Caco-2 (cell line): ENCODE results near the gene SPDYE4. TPM values are rescaled to one million over a fixed set of nuclear protein-coding genes. Genes with fewer than 3 reads are reported as not detected.

Experiments
- BruUV-seq: library from RNA; stranded (reverse); fragments of 400-500 nt; replicated peaks from 2 replicates; lab custom pipeline; 2021; lab: Mats Ljungman, UMichigan
- CTCF ChIA-PET: fragments of 300-600 bp; sonication (Branson Sonifier 250); formaldehyde crosslinking; loops from one replicate; lab custom pipeline; 2022; ENCODE audit warnings: antibody characterized with exemption; lab: Charles Lee
- POLR2A ChIA-PET: fragments of 300-600 bp; sonication (Branson Sonifier 250); formaldehyde crosslinking; loops from one replicate; lab custom pipeline; 2022; ENCODE audit warnings: antibody characterized with exemption; lab: Charles Lee
- DNase-seq, 2 experiments: peaks; one replicate each; pipeline versions ENCODE4 v3.0.0 to v3.0.0-alpha.2; 2020 to 2022
- H3K27me3 ChIP-seq: replicated peaks from 2 replicates; pipeline ENCODE4 v1.6.0; 2011; ENCODE audit warnings: low read length; ENCODE audit not compliant: control insufficient read depth, insufficient read depth
- H3K36me3 ChIP-seq: 2 replicates; pipeline ENCODE4 v1.5.1; 2011; ENCODE audit warnings: low read length; ENCODE audit not compliant: control insufficient read depth, insufficient read depth
- H3K4me1 ChIP-seq: fragments of 250-450 bp; sonication (Bioruptor Pico); 2 replicates; pipeline ENCODE4 v1.5.1; 2020; ENCODE audit warnings: mild to moderate bottlenecking
- H3K4me3 ChIP-seq: 2 replicates; pipeline ENCODE4 v1.5.1; 2011; ENCODE audit warnings: low read depth, mild to moderate bottlenecking, control low read depth, low read length
- H3K9me3 ChIP-seq: fragments of 250-450 bp; sonication (Bioruptor Pico); 2 replicates; pipeline ENCODE4 v1.5.1; 2020; ENCODE audit warnings: mild to moderate bottlenecking, moderate library complexity
- H3K27ac Mint-ChIP-seq: one replicate; pipeline ENCODE4 v1.8.0; 2022; ENCODE audit warnings: mixed read lengths; ENCODE audit not compliant: unreplicated experiment
- H3K27me3 Mint-ChIP-seq: one replicate; pipeline ENCODE4 v1.8.0; 2022; ENCODE audit warnings: mixed read lengths; ENCODE audit not compliant: insufficient read depth, unreplicated experiment
- H3K36me3 Mint-ChIP-seq: one replicate; pipeline ENCODE4 v1.8.0; 2022; ENCODE audit warnings: mild to moderate bottlenecking, mixed read lengths; ENCODE audit not compliant: insufficient read depth, unreplicated experiment
- H3K4me1 Mint-ChIP-seq: one replicate; pipeline ENCODE4 v1.8.0; 2022; ENCODE audit warnings: low read depth, mixed read lengths; ENCODE audit not compliant: unreplicated experiment
- H3K4me3 Mint-ChIP-seq: one replicate; pipeline ENCODE4 v1.8.0; 2022; ENCODE audit warnings: mild to moderate bottlenecking, moderate library complexity, mixed read lengths; ENCODE audit not compliant: unreplicated experiment
- H3K9me3 Mint-ChIP-seq: one replicate; pipeline ENCODE4 v1.8.0; 2022; ENCODE audit warnings: mixed read lengths; ENCODE audit not compliant: unreplicated experiment
- intact Hi-C: fragments of 100-400 bp; cut with micrococcal nuclease; formaldehyde crosslinking; loops from one replicate; pipeline ENCODE4 v1.10.0; 2022; ENCODE audit not compliant: unreplicated experiment
- total RNA-seq: library from RNA; stranded (reverse); gene quantifications from 2 replicates; pipeline ENCODE4 v1.2.3, GENCODE V29; 2022
- TF ChIP-seq, protein P1 (sequence below), 2 experiments: fragments of 200-600 bp in 1 of 2; IDR thresholded peaks; 1 replicate in 1 of 2; 2 replicates in 1 of 2; pipeline versions ENCODE4 v1.5.1 to v1.8.0; 2011 to 2022; ENCODE audit warnings: antibody characterized with exemption in 1 of 2, control low read depth in 1 of 2, inconsistent platforms in 1 of 2, low read depth in 1 of 2, low read length in 1 of 2, mild to moderate bottlenecking in 1 of 2, moderate library complexity in 1 of 2; ENCODE audit not compliant: insufficient read depth in 1 of 2, severe bottlenecking in 1 of 2, unreplicated experiment in 1 of 2

SPDYE4 gene
- total RNA-seq, 1 experiment from 2014 or later, result not detected

DNA sequence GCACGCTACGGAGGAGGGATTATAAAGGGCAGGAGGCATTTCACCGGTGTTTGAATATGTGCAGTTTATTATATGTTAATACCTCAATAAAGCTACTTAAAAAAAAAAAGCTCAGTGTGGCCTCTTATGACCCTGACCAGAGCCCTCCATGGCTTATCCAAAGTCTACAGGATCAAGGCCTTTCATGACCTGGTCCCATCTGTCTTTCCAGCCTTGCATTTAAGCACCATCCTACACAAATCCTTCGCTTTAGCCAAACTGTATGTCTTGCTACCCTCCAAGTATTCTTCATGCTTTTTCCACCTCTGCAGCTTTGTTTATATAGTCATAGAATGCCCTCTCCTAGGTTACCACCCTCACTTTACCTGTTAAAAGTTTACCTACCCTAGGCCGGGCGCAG is 34.3 kb upstream of the SPDYE4 start:
- no peaks in the 10 kb centered on the region for H3K9me3 Mint-ChIP-seq
- DNase-seq, result no peak
- H3K27me3 ChIP-seq, result no peaks in the 10 kb centered on the region
- H3K4me1 ChIP-seq, result peaks cover 7% of the 10 kb centered on the region; the same call in 1 of the 2 replicates
- TF ChIP-seq, protein P1, sequence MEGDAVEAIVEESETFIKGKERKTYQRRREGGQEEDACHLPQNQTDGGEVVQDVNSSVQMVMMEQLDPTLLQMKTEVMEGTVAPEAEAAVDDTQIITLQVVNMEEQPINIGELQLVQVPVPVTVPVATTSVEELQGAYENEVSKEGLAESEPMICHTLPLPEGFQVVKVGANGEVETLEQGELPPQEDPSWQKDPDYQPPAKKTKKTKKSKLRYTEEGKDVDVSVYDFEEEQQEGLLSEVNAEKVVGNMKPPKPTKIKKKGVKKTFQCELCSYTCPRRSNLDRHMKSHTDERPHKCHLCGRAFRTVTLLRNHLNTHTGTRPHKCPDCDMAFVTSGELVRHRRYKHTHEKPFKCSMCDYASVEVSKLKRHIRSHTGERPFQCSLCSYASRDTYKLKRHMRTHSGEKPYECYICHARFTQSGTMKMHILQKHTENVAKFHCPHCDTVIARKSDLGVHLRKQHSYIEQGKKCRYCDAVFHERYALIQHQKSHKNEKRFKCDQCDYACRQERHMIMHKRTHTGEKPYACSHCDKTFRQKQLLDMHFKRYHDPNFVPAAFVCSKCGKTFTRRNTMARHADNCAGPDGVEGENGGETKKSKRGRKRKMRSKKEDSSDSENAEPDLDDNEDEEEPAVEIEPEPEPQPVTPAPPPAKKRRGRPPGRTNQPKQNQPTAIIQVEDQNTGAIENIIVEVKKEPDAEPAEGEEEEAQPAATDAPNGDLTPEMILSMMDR (IDR thresholded peaks at IDR 0.05; ENCODE audit: insufficient read depth in 1 of 2, low read depth in 1 of 2, low read length in 1 of 2, severe bottlenecking in 1 of 2, unreplicated experiment in 1 of 2), result no peak
- H3K27me3 Mint-ChIP-seq, result peaks cover 8% of the 10 kb centered on the region
- BruUV-seq, result no TSS peak
- H3K9me3 ChIP-seq, result no peaks in the 10 kb centered on the region
- intact Hi-C loops, result no loop called here
- no peak overlapping the region for H3K4me3 ChIP-seq
- ChIA-PET CTCF (no interaction called here), POLR2A (no interaction called here)
- H3K27ac Mint-ChIP-seq, result no peak overlapping the region
- H3K36me3 ChIP-seq, result no peaks in the 10 kb centered on the region
- H3K36me3 Mint-ChIP-seq, result no peaks in the 10 kb centered on the region
- peaks cover 23% of the 10 kb centered on the region for H3K4me1 Mint-ChIP-seq
- no peak overlapping the region for H3K4me3 Mint-ChIP-seq

DNA sequence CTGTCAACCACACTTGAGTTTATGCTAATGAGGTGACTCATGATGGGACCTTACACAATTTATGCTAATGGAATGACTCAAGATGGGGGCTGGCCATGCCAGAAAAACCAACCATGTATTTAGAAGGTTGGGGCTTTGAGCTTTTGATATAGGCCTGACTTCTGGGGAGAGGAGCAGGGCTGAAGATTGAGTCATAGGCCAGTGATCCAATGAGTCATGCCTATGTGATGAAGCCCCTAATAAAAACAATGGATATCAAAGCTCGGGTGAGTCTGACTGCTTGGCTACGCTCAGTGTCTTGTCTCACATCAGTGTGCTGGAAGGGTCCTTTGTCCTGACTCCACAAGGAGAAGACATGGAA is 33.5 kb upstream of the SPDYE4 start:
- Mint-ChIP-seq H3K27ac (no peak overlapping the region), H3K36me3 (no peaks in the 10 kb centered on the region), H3K4me1 (peaks cover 23% of the 10 kb centered on the region), H3K9me3 (no peaks in the 10 kb centered on the region), H3K27me3 (peaks cover 8% of the 10 kb centered on the region), H3K4me3 (no peak overlapping the region)
- TF ChIP-seq, protein P1 (IDR thresholded peaks at IDR 0.05; ENCODE audit: insufficient read depth in 1 of 2, low read depth in 1 of 2, low read length in 1 of 2, severe bottlenecking in 1 of 2, unreplicated experiment in 1 of 2), result no peak
- intact Hi-C loops, result no loop called here
- no peaks in the 10 kb centered on the region for H3K27me3 ChIP-seq
- no TSS peak for BruUV-seq
- POLR2A ChIA-PET, result no interaction called here
- H3K36me3 ChIP-seq, result no peaks in the 10 kb centered on the region
- CTCF ChIA-PET, result no interaction called here
- peaks cover 7% of the 10 kb centered on the region; the same call in 1 of the 2 replicates for H3K4me1 ChIP-seq
- H3K9me3 ChIP-seq, result no peaks in the 10 kb centered on the region
- H3K4me3 ChIP-seq, result no peak overlapping the region
- no peak for DNase-seq

DNA sequence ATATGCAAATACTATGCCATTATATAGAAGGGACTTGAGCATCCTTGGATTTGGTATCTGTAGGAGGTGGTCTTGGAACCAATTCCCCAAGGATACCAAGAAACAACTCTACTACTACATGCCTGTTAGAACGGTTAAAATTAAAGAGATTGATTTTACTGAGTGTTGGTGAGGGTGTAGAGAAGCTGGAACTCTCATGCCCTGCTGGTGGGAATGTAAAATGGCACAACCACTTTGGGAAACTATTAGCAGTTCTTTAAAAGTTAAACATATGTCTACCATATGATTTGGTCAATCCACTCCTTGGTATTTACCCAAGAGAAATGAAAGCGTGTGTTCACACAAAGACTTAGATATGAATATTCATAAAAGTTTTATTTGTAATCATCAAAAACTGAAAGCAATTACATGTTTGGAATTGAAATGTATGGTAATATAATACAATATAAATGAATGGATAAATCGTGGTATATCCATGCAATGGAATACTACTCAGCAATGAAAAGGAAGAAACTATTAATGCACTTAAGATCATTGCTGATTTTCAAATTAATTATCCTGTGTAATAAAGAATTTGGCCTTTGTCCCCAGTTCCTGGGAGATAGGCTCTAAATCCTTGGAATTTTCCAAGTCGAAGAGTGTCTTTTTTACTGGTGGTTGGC is 33.0 kb upstream of the SPDYE4 start:
- no peaks in the 10 kb centered on the region for H3K27me3 ChIP-seq
- peaks cover 7% of the 10 kb centered on the region; the same call in 1 of the 2 replicates for H3K4me1 ChIP-seq
- no peaks in the 10 kb centered on the region for H3K9me3 Mint-ChIP-seq
- H3K4me3 ChIP-seq, result no peak overlapping the region
- DNase-seq, result no peak
- no peaks in the 10 kb centered on the region for H3K36me3 Mint-ChIP-seq
- no peaks in the 10 kb centered on the region for H3K36me3 ChIP-seq
- no peak overlapping the region for H3K4me3 Mint-ChIP-seq
- peaks cover 8% of the 10 kb centered on the region for H3K27me3 Mint-ChIP-seq
- intact Hi-C loops, result no loop called here
- POLR2A ChIA-PET, result no interaction called here
- H3K9me3 ChIP-seq, result no peaks in the 10 kb centered on the region
- TF ChIP-seq, protein P1 (IDR thresholded peaks at IDR 0.05; ENCODE audit: insufficient read depth in 1 of 2, low read depth in 1 of 2, low read length in 1 of 2, severe bottlenecking in 1 of 2, unreplicated experiment in 1 of 2), result peak in 1 of 2 experiments; percentile 7
- CTCF ChIA-PET, result no interaction called here
- BruUV-seq, result no TSS peak
- H3K27ac Mint-ChIP-seq, result no peak overlapping the region
- peaks cover 23% of the 10 kb centered on the region for H3K4me1 Mint-ChIP-seq
